DOHH2 (cell line): ENCODE measurements around the gene INPP4B.

Experiments used
- CTCF ChIP-seq: fragments of 200-600 bp; sonication (generic); IDR thresholded peaks from one replicate; pipeline ENCODE4 v1.5.1; 2014; ENCODE audit warnings: antibody characterized with exemption, mild to moderate bottlenecking, low read depth, low read length; ENCODE audit not compliant: poor library complexity, severe bottlenecking
- EZH2phosphoT487 ChIP-seq: fragments of 200-600 bp; sonication (generic); IDR thresholded peaks from 2 replicates; pipeline ENCODE4 v1.6.1; 2017; ENCODE audit warnings: borderline replicate concordance, mild to moderate bottlenecking, antibody characterized with exemption, low read length, moderate library complexity, mixed read lengths

GRCh38 chr4:142416711-142417275 lies 429.3 kb downstream of the INPP4B start:
- no peak for TF ChIP-seq CTCF
- TF ChIP-seq EZH2phosphoT487, result no peak
